Measurements from ENCODE around the gene DCANP1. TPM values are rescaled to one million over a fixed set of nuclear protein-coding genes. Genes with fewer than 3 reads are reported as not detected.

DCANP1 gene
- total and polyA plus RNA-seq, 9 of the 15 experiments (the other 6 are each of a cell fraction or from before 2014, with no cell fraction given), result not detected

DNA sequence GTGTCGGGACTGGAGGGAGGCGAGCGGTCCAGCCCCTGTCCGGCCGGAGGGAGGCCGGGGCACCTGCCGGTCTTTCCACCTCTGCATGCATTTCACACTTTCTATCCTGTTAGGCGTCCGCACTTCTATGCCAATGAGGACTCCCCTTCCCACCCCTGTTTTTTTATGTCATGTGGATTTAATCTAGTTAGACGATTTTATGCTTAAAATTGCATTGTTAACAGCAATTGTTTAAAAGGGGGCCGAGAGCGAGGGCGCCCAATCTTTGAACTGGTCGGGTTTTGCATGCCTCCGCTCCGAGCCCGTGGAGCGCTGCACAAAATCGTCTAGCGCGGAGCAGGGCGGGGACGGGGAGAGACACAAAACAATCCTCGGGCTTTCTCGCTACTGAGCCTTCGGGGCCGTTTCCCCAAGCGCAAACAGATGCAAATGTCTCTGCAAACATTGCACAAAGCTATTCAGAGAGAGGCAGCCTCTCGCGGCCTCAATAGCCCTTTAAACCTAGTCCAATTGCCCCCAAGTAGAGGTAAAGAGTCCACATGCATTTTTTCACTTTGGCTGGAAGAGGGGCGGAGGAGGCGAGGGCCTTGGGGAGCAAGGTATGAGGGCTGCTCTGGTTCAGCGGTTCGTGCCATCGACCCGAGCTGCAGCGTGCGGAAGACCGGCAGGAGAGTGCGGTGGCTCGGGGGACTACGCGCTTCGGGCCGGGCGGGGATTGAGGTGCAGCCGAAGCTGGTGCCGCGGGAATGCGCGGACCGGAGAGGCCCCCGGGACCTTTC is 42.5 kb upstream of the DCANP1 start:
- WGBS (ENCODE audit: insufficient coverage, low coverage, missing lambda C conversion rate), result 79% methylated on average over 34 of the region's 53 CpGs
- FAIRE-seq (no peak), DNase-seq (ENCODE audit: extremely low read depth in 1 of 4, low spot score in 3 of 4) (no peak), ATAC-seq (no peak)
- CTCF ChIA-PET (ENCODE audit: low intra/inter-chr PET ratio), result no interaction called here
- H3K9ac ChIP-seq (ENCODE audit: insufficient read depth in 1 of 2, low read depth in 2 of 2, low read length in 2 of 2), result no peak overlapping the region
- no peak overlapping the region for H2AFZ ChIP-seq (ENCODE audit: low read depth, low read length)
- H3K4me2 ChIP-seq (ENCODE audit: insufficient read depth, low read length), result no peak overlapping the region
- H3K9me3 ChIP-seq (replicated peaks; ENCODE audit: control insufficient read depth, insufficient read depth, low read depth, low read length), result no peaks in the 10 kb centered on the region
- H3K4me3 ChIP-seq, result no peak overlapping the region
- intact Hi-C loops (cut with micrococcal nuclease) (no loop called here), in situ Hi-C loops (cut with MboI) (no loop called here)
- peaks cover 0 to 4% of the 10 kb centered on the region in 2 experiments; a peak in 1 of 5 replicates for H3K27me3 ChIP-seq (ENCODE audit: control insufficient read depth in 2 of 2, insufficient read depth in 2 of 2, low read length in 2 of 2)
- POLR2A ChIA-PET, result interaction anchor here (0.5 kb wide), 1 partner anchor 512 kb away, joined by 3 read pairs; no protein-coding TSS in a partner anchor
- peaks cover 8 to 34% of the 10 kb centered on the region in 2 experiments; a peak in 4 of 5 replicates for H3K4me1 ChIP-seq (replicated peaks in 1 of 2; ENCODE audit: control insufficient read depth in 2 of 2, insufficient read depth in 2 of 2, low read length in 2 of 2)
- no peaks in the 10 kb centered on the region for H3K9me1 ChIP-seq (ENCODE audit: control insufficient read depth, insufficient read depth, low read length)
- BruUV-seq (replicated peaks), result no TSS peak
- H3K36me3 ChIP-seq (ENCODE audit: control insufficient read depth, insufficient read depth, low read length), result no peaks in the 10 kb centered on the region
- no peak overlapping the region for H3K27ac ChIP-seq (ENCODE audit: extremely low read depth, low read depth, low read length)
- H4K20me1 ChIP-seq (replicated peaks; ENCODE audit: control insufficient read depth, insufficient read depth, low read length), result peaks cover 10% of the 10 kb centered on the region
- no peaks in the 10 kb centered on the region for H3K79me2 ChIP-seq (ENCODE audit: control insufficient read depth, insufficient read depth, low read length)
- TF ChIP-seq, protein P1, sequence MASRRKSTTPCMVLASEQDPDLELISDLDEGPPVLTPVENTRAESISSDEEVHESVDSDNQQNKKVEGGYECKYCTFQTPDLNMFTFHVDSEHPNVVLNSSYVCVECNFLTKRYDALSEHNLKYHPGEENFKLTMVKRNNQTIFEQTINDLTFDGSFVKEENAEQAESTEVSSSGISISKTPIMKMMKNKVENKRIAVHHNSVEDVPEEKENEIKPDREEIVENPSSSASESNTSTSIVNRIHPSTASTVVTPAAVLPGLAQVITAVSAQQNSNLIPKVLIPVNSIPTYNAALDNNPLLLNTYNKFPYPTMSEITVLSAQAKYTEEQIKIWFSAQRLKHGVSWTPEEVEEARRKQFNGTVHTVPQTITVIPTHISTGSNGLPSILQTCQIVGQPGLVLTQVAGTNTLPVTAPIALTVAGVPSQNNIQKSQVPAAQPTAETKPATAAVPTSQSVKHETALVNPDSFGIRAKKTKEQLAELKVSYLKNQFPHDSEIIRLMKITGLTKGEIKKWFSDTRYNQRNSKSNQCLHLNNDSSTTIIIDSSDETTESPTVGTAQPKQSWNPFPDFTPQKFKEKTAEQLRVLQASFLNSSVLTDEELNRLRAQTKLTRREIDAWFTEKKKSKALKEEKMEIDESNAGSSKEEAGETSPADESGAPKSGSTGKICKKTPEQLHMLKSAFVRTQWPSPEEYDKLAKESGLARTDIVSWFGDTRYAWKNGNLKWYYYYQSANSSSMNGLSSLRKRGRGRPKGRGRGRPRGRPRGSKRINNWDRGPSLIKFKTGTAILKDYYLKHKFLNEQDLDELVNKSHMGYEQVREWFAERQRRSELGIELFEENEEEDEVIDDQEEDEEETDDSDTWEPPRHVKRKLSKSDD (conservative IDR thresholded peaks at IDR 0.05; ENCODE audit: low read length), result no peak
- no peak for TF ChIP-seq POLR2H (tag; IDR thresholded peaks at IDR 0.05; ENCODE audit: low read depth)
- TF ChIP-seq ARNT (IDR thresholded peaks at IDR 0.05), result no peak
- no peak for TF ChIP-seq SAP30 (IDR thresholded peaks at IDR 0.05; ENCODE audit: borderline replicate concordance, insufficient read depth, low read depth, low read length, poor library complexity, severe bottlenecking)
- TF ChIP-seq PHB (CRISPR knock-in tag; IDR thresholded peaks at IDR 0.05), result no peak
- no peak for TF ChIP-seq GATAD2A (IDR thresholded peaks at IDR 0.05)
- TF ChIP-seq, protein P2, sequence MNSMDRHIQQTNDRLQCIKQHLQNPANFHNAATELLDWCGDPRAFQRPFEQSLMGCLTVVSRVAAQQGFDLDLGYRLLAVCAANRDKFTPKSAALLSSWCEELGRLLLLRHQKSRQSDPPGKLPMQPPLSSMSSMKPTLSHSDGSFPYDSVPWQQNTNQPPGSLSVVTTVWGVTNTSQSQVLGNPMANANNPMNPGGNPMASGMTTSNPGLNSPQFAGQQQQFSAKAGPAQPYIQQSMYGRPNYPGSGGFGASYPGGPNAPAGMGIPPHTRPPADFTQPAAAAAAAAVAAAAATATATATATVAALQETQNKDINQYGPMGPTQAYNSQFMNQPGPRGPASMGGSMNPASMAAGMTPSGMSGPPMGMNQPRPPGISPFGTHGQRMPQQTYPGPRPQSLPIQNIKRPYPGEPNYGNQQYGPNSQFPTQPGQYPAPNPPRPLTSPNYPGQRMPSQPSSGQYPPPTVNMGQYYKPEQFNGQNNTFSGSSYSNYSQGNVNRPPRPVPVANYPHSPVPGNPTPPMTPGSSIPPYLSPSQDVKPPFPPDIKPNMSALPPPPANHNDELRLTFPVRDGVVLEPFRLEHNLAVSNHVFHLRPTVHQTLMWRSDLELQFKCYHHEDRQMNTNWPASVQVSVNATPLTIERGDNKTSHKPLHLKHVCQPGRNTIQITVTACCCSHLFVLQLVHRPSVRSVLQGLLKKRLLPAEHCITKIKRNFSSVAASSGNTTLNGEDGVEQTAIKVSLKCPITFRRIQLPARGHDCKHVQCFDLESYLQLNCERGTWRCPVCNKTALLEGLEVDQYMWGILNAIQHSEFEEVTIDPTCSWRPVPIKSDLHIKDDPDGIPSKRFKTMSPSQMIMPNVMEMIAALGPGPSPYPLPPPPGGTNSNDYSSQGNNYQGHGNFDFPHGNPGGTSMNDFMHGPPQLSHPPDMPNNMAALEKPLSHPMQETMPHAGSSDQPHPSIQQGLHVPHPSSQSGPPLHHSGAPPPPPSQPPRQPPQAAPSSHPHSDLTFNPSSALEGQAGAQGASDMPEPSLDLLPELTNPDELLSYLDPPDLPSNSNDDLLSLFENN (IDR thresholded peaks at IDR 0.05; ENCODE audit: low read depth in 2 of 2, low read length in 2 of 2), result no peak
- TF ChIP-seq, protein P3, sequence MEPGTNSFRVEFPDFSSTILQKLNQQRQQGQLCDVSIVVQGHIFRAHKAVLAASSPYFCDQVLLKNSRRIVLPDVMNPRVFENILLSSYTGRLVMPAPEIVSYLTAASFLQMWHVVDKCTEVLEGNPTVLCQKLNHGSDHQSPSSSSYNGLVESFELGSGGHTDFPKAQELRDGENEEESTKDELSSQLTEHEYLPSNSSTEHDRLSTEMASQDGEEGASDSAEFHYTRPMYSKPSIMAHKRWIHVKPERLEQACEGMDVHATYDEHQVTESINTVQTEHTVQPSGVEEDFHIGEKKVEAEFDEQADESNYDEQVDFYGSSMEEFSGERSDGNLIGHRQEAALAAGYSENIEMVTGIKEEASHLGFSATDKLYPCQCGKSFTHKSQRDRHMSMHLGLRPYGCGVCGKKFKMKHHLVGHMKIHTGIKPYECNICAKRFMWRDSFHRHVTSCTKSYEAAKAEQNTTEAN (CRISPR knock-in tag; IDR thresholded peaks at IDR 0.05), result no peak
- TF ChIP-seq, protein P4, sequence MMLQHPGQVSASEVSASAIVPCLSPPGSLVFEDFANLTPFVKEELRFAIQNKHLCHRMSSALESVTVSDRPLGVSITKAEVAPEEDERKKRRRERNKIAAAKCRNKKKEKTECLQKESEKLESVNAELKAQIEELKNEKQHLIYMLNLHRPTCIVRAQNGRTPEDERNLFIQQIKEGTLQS (IDR thresholded peaks at IDR 0.05), result no peak
- TF ChIP-seq, protein P4 (CRISPR knock-in tag; conservative IDR thresholded peaks at IDR 0.05), result no peak
